HepG2 (cell line): Measurements from ENCODE around the gene PIK3R1. TPM values are rescaled to one million over a fixed set of nuclear protein-coding genes. Genes with fewer than 3 reads are reported as not detected.

Source experiments
- HDAC2 ChIP-seq: sonication (generic); formaldehyde crosslinking; IDR thresholded peaks from 2 replicates; pipeline ENCODE4 v1.4.0; 2020; ENCODE audit warnings: missing genetic modification reagents
- HHEX ChIP-seq: IDR thresholded peaks from 2 replicates; pipeline ENCODE4 v1.6.1; 2016; ENCODE audit warnings: control low read depth
- HMG20A ChIP-seq: IDR thresholded peaks from 2 replicates; pipeline ENCODE4 v1.6.1; 2016; ENCODE audit warnings: borderline replicate concordance
- LBX2 ChIP-seq: sonication (generic); formaldehyde crosslinking; IDR thresholded peaks from 2 replicates; pipeline ENCODE4 v1.5.0; 2020; ENCODE audit warnings: missing genetic modification reagents, mild to moderate bottlenecking, borderline replicate concordance
- MBNL3 ChIP-seq: fragments of 250-450 bp; sonication (Bioruptor Pico); conservative IDR thresholded peaks from 2 replicates; pipeline ENCODE4 v1.8.0; 2022; ENCODE audit warnings: mild to moderate bottlenecking, inconsistent platforms
- MED1 ChIP-seq: sonication (generic); formaldehyde crosslinking; IDR thresholded peaks from 2 replicates; pipeline ENCODE4 v1.4.0; 2020; ENCODE audit warnings: missing genetic modification reagents
- MEIS2 ChIP-seq: sonication (generic); formaldehyde crosslinking; IDR thresholded peaks from 2 replicates; pipeline ENCODE4 v1.9.0; 2021; ENCODE audit warnings: mild to moderate bottlenecking, missing genetic modification reagents
- MXD1 ChIP-seq: sonication (generic); formaldehyde crosslinking; IDR thresholded peaks from 2 replicates; pipeline ENCODE4 v1.4.0; 2020; ENCODE audit warnings: mild to moderate bottlenecking, missing genetic modification reagents
- NR2C2 ChIP-seq: sonication (generic); formaldehyde crosslinking; IDR thresholded peaks from 2 replicates; pipeline ENCODE4 v1.4.0; 2020; ENCODE audit warnings: missing genetic modification reagents, mild to moderate bottlenecking, moderate library complexity, borderline replicate concordance
- PHF8 ChIP-seq: sonication (generic); formaldehyde crosslinking; IDR thresholded peaks from 2 replicates; pipeline ENCODE4 v1.5.0; 2020; ENCODE audit warnings: missing genetic modification reagents
- SALL1 ChIP-seq: sonication (generic); formaldehyde crosslinking; IDR thresholded peaks from 2 replicates; pipeline ENCODE4 v1.8.0; 2022; ENCODE audit warnings: mild to moderate bottlenecking, missing genetic modification reagents
- SKI ChIP-seq: fragments of 450-650 bp; IDR thresholded peaks from one replicate; pipeline ENCODE4 v1.6.1; 2018; ENCODE audit warnings: mild to moderate bottlenecking; ENCODE audit not compliant: partially characterized antibody
- SRSF1 ChIP-seq: fragments of 200-400 bp; formaldehyde crosslinking; optimal IDR thresholded peaks from 2 replicates; pipeline ENCODE3; 2017; ENCODE audit warnings: mild to moderate bottlenecking, low read depth, low read length, moderate library complexity
- TCF12 ChIP-seq, 2 experiments: fragments of 450-650 bp in 1 of 2; sonication (generic) in 1 of 2; formaldehyde crosslinking in 1 of 2; IDR thresholded peaks; 2 replicates each; pipeline versions ENCODE4 v1.6.1 to v1.8.0; 2017 to 2022; ENCODE audit warnings: antibody characterized with exemption in 1 of 2, mild to moderate bottlenecking in 1 of 2, missing genetic modification reagents in 1 of 2, moderate library complexity in 1 of 2
- ZMAT3 ChIP-seq: sonication (generic); formaldehyde crosslinking; conservative IDR thresholded peaks from 2 replicates; pipeline ENCODE4 v1.7.0; 2021; ENCODE audit warnings: missing genetic modification reagents
- ZMYM3 ChIP-seq: sonication (generic); formaldehyde crosslinking; IDR thresholded peaks from 2 replicates; pipeline ENCODE4 v1.5.1; 2020; ENCODE audit warnings: mild to moderate bottlenecking, missing genetic modification reagents
- ZNF12 ChIP-seq: sonication (generic); formaldehyde crosslinking; IDR thresholded peaks from 2 replicates; pipeline ENCODE4 v1.5.0; 2020; ENCODE audit warnings: missing genetic modification reagents
- ZNF160 ChIP-seq: sonication (generic); formaldehyde crosslinking; IDR thresholded peaks from 2 replicates; pipeline ENCODE4 v1.8.0; 2022; ENCODE audit warnings: mild to moderate bottlenecking, inconsistent platforms, missing genetic modification reagents
- ZNF17 ChIP-seq: sonication (generic); formaldehyde crosslinking; IDR thresholded peaks from 2 replicates; pipeline ENCODE4 v1.5.0; 2020; ENCODE audit warnings: mild to moderate bottlenecking, missing genetic modification reagents
- ZNF614 ChIP-seq: IDR thresholded peaks from 2 replicates; pipeline ENCODE4 v1.6.1; 2018; ENCODE audit warnings: missing biosample characterization, missing genetic modification reagents, inconsistent platforms, borderline replicate concordance
- ZNF619 ChIP-seq: sonication (generic); formaldehyde crosslinking; IDR thresholded peaks from 2 replicates; pipeline ENCODE4 v1.4.0; 2020; ENCODE audit warnings: mild to moderate bottlenecking, missing genetic modification reagents
- polyA plus RNA-seq, 8 experiments: library from polyadenylated mRNA; depleted of rRNA in 3 of 8; stranded (reverse) in 7 of 8; unstranded in 1 of 8; fragments of >200 nt; fragmentation: Illumina TruSeq in 4 of 8; extraction: Trizol in 4 of 8; gene quantifications; 2 replicates each; pipeline versions ENCODE4 v1.2.1 to v1.2.3, GENCODE V29; 2011 to 2016; ENCODE audit warnings: low read depth in 4 of 8, missing spikeins in 1 of 8, mixed read lengths in 1 of 8; ENCODE audit not compliant: insufficient read depth in 1 of 8
- total RNA-seq, 5 experiments: library from RNA; depleted of rRNA; stranded (reverse); fragments of >200 nt; fragmentation: Illumina TruSeq; extraction: Trizol; gene quantifications; 2 replicates each; pipeline ENCODE4 v1.2.3, GENCODE V29; 2016; ENCODE audit warnings: low read depth in 1 of 5
- TF ChIP-seq, protein P1 (sequence below): sonication (generic); formaldehyde crosslinking; IDR thresholded peaks from 2 replicates; pipeline ENCODE4 v1.4.0; 2020; ENCODE audit warnings: missing genetic modification reagents
- TF ChIP-seq, protein P2 (sequence below): sonication (generic); formaldehyde crosslinking; conservative IDR thresholded peaks from 2 replicates; pipeline ENCODE4 v1.4.0; 2020; ENCODE audit warnings: missing genetic modification reagents
- TF ChIP-seq, protein P3 (sequence below): sonication (generic); formaldehyde crosslinking; IDR thresholded peaks from 2 replicates; pipeline ENCODE4 v1.8.1; 2023; ENCODE audit warnings: mild to moderate bottlenecking, missing genetic modification reagents

PIK3R1 gene
- total and polyA plus RNA-seq, 2 of the 13 experiments (the other 11 are each of a cell fraction or from before 2014, with no cell fraction given): 8.4 to 21.3 TPM

GRCh38 chr5:68239487-68239886 is 23.9 kb downstream of the PIK3R1 start (continued):
- TF ChIP-seq, protein P1, sequence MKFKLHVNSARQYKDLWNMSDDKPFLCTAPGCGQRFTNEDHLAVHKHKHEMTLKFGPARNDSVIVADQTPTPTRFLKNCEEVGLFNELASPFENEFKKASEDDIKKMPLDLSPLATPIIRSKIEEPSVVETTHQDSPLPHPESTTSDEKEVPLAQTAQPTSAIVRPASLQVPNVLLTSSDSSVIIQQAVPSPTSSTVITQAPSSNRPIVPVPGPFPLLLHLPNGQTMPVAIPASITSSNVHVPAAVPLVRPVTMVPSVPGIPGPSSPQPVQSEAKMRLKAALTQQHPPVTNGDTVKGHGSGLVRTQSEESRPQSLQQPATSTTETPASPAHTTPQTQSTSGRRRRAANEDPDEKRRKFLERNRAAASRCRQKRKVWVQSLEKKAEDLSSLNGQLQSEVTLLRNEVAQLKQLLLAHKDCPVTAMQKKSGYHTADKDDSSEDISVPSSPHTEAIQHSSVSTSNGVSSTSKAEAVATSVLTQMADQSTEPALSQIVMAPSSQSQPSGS: peak; percentile 86; the same call in 1 of the 2 replicates
- TF ChIP-seq PHF8 (peak; percentile 38; the same call in 1 of the 2 replicates), ZMYM3 (CRISPR knock-in tag) (peak; percentile 87), ZNF17 (CRISPR knock-in tag) (no peak), SALL1 (CRISPR knock-in tag) (peak; percentile 99), HDAC2 (CRISPR knock-in tag) (peak; percentile 99), TCF12 (IDR thresholded peaks at IDR 0.05) (no peak), TCF12 (CRISPR knock-in tag; IDR thresholded peaks at IDR 0.05) (peak; percentile 69; the same call in 1 of the 2 replicates), MXD1 (CRISPR knock-in tag) (no peak), ZNF619 (no peak), MBNL3 (CRISPR knock-in tag) (no peak), ZNF160 (peak; percentile 68; the same call in 1 of the 2 replicates), ZNF614 (CRISPR knock-in tag) (peak; percentile 80; the same call in 1 of the 2 replicates), LBX2 (CRISPR knock-in tag) (no peak), SKI (peak; percentile 80), ZNF12 (CRISPR knock-in tag) (peak; percentile 57; the same call in 1 of the 2 replicates), MED1 (CRISPR knock-in tag) (peak; percentile 92), NR2C2 (CRISPR knock-in tag) (peak; percentile 90), MEIS2 (peak; percentile 59; the same call in 1 of the 2 replicates), ZMAT3 (CRISPR knock-in tag) (peak; percentile 67; the same call in 1 of the 2 replicates), HHEX (CRISPR knock-in tag) (peak; percentile 76; the same call in 1 of the 2 replicates), HMG20A (CRISPR knock-in tag) (peak; percentile 99), SRSF1 (no peak)
- TF ChIP-seq, protein P2, sequence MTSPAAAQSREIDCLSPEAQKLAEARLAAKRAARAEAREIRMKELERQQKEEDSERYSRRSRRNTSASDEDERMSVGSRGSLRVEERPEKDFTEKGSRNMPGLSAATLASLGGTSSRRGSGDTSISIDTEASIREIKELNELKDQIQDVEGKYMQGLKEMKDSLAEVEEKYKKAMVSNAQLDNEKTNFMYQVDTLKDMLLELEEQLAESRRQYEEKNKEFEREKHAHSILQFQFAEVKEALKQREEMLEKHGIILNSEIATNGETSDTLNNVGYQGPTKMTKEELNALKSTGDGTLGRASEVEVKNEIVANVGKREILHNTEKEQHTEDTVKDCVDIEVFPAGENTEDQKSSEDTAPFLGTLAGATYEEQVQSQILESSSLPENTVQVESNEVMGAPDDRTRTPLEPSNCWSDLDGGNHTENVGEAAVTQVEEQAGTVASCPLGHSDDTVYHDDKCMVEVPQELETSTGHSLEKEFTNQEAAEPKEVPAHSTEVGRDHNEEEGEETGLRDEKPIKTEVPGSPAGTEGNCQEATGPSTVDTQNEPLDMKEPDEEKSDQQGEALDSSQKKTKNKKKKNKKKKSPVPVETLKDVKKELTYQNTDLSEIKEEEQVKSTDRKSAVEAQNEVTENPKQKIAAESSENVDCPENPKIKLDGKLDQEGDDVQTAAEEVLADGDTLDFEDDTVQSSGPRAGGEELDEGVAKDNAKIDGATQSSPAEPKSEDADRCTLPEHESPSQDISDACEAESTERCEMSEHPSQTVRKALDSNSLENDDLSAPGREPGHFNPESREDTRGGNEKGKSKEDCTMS: no peak
- TF ChIP-seq, protein P3, sequence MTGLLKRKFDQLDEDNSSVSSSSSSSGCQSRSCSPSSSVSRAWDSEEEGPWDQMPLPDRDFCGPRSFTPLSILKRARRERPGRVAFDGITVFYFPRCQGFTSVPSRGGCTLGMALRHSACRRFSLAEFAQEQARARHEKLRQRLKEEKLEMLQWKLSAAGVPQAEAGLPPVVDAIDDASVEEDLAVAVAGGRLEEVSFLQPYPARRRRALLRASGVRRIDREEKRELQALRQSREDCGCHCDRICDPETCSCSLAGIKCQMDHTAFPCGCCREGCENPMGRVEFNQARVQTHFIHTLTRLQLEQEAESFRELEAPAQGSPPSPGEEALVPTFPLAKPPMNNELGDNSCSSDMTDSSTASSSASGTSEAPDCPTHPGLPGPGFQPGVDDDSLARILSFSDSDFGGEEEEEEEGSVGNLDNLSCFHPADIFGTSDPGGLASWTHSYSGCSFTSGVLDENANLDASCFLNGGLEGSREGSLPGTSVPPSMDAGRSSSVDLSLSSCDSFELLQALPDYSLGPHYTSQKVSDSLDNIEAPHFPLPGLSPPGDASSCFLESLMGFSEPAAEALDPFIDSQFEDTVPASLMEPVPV (CRISPR knock-in tag): peak; percentile 65; the same call in 1 of the 2 replicates
